HL-60 (cell line): ENCODE results near the gene TANGO6.

Source experiments
- CTCF ChIP-seq: IDR thresholded peaks from one replicate; pipeline ENCODE4 v1.5.1; 2011; ENCODE audit warnings: low read length, control low read depth, inconsistent platforms; ENCODE audit not compliant: insufficient read depth
- POLR2AphosphoS5 ChIP-seq: IDR thresholded peaks from 2 replicates; pipeline ENCODE4 v1.6.1; 2012; ENCODE audit warnings: low read depth
- REST ChIP-seq: IDR thresholded peaks from 2 replicates; pipeline ENCODE4 v1.6.1; 2012; ENCODE audit warnings: low read depth; ENCODE audit not compliant: insufficient replicate concordance

- TF ChIP-seq CTCF: no peak
- TF ChIP-seq POLR2AphosphoS5: no peak
- TF ChIP-seq REST: no peak
Observed at GRCh38 chr16:68987734-68988457, 144.6 kb downstream of the TANGO6 start.
